HG02678 (cell line): ENCODE measurements around the gene TMIGD1.
"Not testable (repeated sequence)": the region's sequence is repeated elsewhere in the genome, so short reads cannot be mapped to it uniquely, and the experiment has no call there.

Experiments
- ATAC-seq: cut with Tn5 transposase; IDR thresholded peaks from one replicate; pipeline ENCODE4 v1.9.1; 2021; ENCODE audit warnings: mild to moderate bottlenecking, moderate library complexity; ENCODE audit not compliant: unreplicated experiment

Gene TMIGD1

GRCh38 chr17:30358055-30358760 lies 24.4 kb upstream of the TMIGD1 start:
- no peak for ATAC-seq

DNA sequence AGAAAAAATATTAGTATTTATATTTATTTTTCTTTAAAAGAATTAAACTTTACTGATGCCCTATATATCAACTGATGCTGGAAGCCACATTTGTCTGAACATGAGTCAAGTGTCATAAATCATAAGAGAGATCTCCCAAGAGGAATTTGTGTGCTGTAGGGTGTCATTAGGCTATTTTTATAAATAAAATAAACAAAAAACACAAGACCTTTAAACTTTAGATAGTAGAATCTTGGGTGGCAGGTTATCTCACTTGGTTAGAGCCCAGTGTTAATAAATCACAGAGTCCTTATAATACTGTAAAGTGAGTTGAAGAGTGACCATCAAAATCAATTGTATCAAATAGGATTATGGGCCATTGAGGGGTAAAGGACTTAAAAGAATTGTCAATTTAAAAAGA lies 23.6 kb upstream of the TMIGD1 start:
- ATAC-seq = no peak

DNA sequence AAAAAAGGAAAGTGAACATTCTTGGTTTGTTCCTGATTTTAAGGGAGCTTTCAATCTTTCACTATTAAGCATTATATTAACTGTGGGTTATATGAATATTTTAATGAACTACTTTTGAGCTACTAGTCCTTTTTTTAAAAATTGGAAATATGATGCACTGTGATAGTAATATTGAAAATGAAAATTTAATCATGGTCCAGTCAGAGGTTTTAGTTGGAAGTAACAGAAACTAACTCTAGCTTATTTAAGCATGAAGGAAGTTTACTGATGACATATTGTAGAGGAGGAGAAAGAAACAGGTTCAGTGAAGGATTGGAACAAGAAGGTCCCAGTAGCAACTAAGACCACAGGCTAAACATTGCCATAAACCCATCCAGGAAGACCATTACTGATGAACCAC lies 20.8 kb upstream of the TMIGD1 start:
- ATAC-seq = no peak

GRCh38 chr17:30352240-30352814 lies 18.5 kb upstream of the TMIGD1 start:
- ATAC-seq = no peak

GRCh38 chr17:30351735-30352134 lies 17.9 kb upstream of the TMIGD1 start:
- no peak for ATAC-seq

GRCh38 chr17:30351263-30351662 lies 17.4 kb upstream of the TMIGD1 start:
- not testable (repeated sequence) for ATAC-seq

- no peak for ATAC-seq
Observed at GRCh38 chr17:30349252-30349651, 15.4 kb upstream of the TMIGD1 start.

- no peak for ATAC-seq
Observed at GRCh38 chr17:30347488-30347887, 13.6 kb upstream of the TMIGD1 start.

GRCh38 chr17:30346221-30346795 lies 12.5 kb upstream of the TMIGD1 start:
- no peak for ATAC-seq

DNA sequence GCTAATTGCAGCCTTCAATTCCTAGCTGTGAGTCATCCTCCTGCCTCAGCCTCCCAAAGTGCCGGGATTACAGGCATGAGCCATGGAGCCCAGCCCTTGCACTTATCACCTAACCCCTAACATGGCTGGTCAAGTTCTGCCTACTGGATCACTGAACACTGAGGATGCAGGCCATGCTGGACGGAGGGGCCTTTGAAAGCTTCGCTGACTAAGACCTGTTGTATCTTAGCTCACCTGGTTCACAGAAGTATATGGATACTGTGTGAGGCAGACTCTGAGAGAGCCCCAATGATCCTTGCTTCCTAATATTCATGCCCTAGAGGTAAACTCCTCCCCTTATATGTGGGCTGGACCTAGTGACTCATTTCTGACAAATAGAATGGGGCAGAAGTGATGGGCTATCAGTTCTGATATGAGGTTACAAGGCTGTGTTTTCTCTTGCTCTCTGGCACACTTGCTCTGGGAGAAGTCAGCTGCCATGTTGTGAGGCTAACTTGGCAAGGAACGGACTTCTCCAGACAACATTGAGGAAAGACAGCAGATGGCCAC lies 11.7 kb upstream of the TMIGD1 start:
- no peak for ATAC-seq

DNA sequence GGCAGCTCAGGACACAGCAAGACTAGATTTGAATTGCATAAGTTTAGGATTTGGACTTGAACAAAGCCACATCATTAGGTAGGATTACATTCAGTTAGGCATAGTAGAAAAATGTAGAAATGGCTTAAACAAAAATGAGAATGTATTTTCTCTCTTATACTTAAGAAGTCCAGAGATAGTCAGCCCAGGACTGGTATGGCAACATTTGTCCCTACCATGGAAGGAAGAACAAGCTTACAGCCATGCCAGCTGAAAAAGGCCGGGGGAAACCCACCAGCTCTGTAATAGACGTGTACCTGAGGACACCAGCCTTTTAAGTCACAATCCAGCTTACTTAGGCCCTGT lies 11.2 kb upstream of the TMIGD1 start:
- no peak for ATAC-seq

DNA sequence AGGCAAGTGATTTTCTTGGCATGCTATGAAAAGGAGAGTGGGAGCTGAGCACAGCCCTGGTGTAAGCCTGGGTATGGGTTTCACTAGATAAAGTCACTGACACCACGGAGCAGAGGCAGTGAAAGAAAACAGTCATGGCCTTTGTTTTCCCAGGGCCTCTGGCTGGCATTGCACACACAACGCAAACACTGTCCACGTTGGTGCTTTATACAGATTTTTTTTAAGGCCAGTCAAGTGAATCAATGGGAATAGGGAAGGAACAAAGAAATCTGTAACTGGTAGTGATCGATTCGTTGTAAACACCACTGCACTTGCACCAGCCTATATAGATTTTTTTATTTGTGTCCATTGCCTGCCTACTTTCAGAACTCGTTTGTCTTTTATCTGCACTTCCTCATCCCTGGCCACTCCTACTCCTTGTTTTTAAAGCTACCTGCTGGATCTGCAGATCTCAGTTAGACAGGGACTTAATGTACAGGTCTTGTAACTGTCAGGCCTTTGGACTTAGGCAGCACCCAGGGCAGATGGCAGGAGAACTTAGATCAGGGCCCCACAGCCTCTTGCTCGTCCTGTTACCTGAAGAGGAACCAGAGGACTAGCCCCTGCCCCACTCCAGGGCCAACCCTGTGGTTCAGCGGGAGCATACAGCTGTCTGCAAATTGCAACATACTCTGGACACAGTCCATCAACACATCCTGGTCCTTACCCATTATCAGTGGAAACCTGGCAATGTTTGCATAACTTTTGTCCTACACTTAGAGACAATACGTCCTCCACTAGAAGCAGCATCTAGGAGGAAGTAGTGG lies 10.6 kb upstream of the TMIGD1 start:
- no peak for ATAC-seq

DNA sequence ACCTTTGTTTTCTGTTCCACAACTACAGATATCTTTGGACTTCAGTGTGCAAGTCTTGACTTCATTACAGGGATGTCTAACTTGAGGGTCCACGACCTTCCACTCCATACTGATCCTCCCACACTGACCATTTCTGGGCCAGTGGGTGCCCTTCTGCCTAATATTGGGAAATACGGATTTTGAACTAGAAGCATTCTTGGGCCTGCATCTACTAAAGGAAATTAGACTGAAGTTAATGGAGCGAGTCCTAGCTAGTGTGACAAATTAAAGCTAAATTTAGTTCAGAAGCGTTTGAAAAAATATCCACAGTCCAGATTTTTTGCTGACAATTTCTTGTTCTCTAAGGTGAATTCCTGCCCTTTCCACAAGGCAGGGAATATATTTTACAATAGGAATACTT lies 9.9 kb upstream of the TMIGD1 start:
- no peak for ATAC-seq

DNA sequence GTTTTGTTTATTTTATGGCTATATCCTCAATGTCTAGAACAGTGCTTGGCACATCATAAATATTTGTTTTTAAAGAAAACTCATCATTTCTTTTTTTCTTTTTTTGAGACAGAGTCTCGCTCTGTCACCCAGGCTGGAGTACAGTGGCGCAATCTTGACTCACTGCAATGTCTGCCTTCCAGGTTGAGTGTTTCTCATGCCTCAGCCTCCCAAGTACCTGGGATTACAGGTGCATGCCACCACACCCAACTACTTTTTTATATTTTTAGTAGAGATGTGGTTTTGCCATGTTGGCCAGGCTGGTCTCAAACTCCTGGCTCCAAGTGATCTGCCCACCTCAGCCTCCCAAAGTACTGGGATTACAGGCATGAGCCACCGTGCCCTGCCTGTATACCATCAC lies 9.4 kb upstream of the TMIGD1 start:
- ATAC-seq = not testable (repeated sequence)

GRCh38 chr17:30341703-30342249 lies 7.9 kb upstream of the TMIGD1 start:
- no peak for ATAC-seq

GRCh38 chr17:30340801-30341356 lies 7.0 kb upstream of the TMIGD1 start:
- no peak for ATAC-seq

DNA sequence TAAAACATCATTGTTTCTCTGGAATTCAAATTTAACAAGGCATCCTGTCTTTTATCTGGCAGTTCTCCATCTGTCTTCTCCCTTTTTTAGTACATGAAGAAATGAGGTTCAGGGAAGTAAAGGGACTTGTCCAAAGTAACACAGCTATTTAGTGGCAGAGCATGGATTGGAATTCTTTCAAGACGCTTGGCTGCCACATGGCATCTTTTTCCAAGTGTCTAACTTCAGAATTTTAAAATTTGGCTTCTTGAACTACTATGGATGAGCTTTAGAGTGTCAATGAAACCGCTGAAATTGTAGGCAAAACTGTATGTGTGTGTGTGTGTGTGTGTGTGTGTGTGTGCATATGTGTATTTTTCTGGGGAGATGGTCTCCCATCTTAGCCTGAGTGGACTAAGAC lies 5.2 kb upstream of the TMIGD1 start:
- ATAC-seq = no peak

GRCh38 chr17:30337393-30337999 lies 3.6 kb upstream of the TMIGD1 start:
- no peak for ATAC-seq

- ATAC-seq = no peak
Observed at GRCh38 chr17:30336369-30337171, 2.7 kb upstream of the TMIGD1 start.

- no peak for ATAC-seq
Observed at GRCh38 chr17:30334421-30334820, 564 bp upstream of the TMIGD1 start.
